Measurements from ENCODE around the gene FRS3. TPM values are rescaled to one million over a fixed set of nuclear protein-coding genes. Genes with fewer than 3 reads are reported as not detected.

Gene FRS3
- total RNA-seq, 1 experiment from 2014 or later = 9.5 TPM

DNA sequence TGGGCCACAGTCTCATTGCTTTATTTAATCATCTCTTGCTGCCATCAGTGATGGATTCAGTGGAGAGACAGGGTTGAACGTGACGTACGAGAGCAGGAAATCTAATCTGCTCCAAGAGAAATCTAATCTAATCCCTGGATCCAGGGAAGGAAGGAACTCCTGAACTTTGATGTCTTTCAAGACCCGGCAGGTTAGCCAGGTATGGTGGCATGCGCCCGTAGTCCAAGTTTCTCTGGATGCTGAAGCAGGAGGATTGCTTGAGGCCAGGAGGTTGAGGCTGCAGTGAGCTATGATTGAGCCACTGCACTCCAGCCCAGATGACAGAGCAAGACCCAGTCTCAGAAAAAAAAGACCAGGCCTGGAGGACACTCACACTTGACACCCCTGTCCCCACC lies 21.1 kb downstream of the FRS3 start:
- no peak overlapping the region for H2AFZ ChIP-seq (ENCODE audit: low read length)
- no peak overlapping the region for H3K4me3 ChIP-seq (ENCODE audit: low read length)
- peaks cover 11% of the 10 kb centered on the region for H3K4me1 ChIP-seq (ENCODE audit: low read length)
- no peaks in the 10 kb centered on the region for H3K9me2 ChIP-seq (replicated peaks; ENCODE audit: insufficient read depth, low read length)
- H3K36me3 ChIP-seq (ENCODE audit: insufficient read depth, low read length) = no peaks in the 10 kb centered on the region
- no peak for DNase-seq
- H4K20me1 ChIP-seq (ENCODE audit: insufficient read depth, low read depth, low read length) = no peaks in the 10 kb centered on the region
- H3K4me2 ChIP-seq (ENCODE audit: low read depth, low read length, poor library complexity, severe bottlenecking) = no peak overlapping the region
- H3K9ac ChIP-seq (ENCODE audit: low read length) = no peak overlapping the region
- H3K27me3 ChIP-seq (ENCODE audit: low read length) = no peaks in the 10 kb centered on the region
- H3K79me2 ChIP-seq (ENCODE audit: low read length) = no peaks in the 10 kb centered on the region
- H3K27ac ChIP-seq (ENCODE audit: low read length) = no peak overlapping the region
- no peaks in the 10 kb centered on the region for H3K9me3 ChIP-seq (ENCODE audit: low read length)

DNA sequence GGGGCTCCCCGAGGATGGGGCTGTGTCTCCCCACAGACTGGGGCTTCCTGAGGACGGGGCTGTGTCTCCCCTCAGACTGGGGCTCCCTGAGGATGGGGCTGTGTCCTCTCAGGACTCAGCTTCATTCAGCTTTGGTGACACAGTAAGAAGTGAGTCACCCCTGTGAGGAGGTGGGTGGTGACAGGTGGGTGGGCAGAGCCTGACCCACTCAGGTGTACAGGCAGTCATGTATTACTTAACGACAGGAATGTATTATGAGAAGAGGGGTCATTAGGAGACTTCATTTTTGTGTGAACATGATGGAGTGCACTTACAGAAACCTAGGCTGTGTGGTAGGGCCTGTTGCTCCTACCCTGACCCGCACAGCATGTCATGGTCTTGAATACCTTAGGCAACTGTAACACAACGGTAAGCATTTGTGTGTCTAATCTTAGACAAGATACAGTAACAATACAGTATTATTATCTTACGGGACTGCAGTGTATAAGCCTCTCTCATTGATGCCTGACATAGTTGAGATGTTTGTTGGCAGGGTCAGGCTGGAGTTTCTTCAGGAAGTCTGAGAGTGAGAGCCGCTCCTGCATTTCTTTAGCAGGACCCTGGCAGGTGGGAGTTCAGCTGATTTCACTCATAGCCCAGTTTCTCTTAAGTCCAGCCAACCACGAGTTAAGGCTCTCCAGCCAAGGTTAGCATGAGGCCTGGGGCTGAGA lies 21.6 kb downstream of the FRS3 start:
- Histone ChIP-seq H3K9me2 (replicated peaks; ENCODE audit: insufficient read depth, low read length) (no peaks in the 10 kb centered on the region), H4K20me1 (ENCODE audit: insufficient read depth, low read depth, low read length) (no peaks in the 10 kb centered on the region), H2AFZ (ENCODE audit: low read length) (no peak overlapping the region), H3K9ac (ENCODE audit: low read length) (no peak overlapping the region), H3K4me2 (ENCODE audit: low read depth, low read length, poor library complexity, severe bottlenecking) (no peak overlapping the region), H3K36me3 (ENCODE audit: insufficient read depth, low read length) (no peaks in the 10 kb centered on the region), H3K79me2 (ENCODE audit: low read length) (no peaks in the 10 kb centered on the region), H3K4me3 (ENCODE audit: low read length) (no peak overlapping the region), H3K4me1 (ENCODE audit: low read length) (peaks cover 8% of the 10 kb centered on the region), H3K9me3 (ENCODE audit: low read length) (no peaks in the 10 kb centered on the region), H3K27ac (ENCODE audit: low read length) (no peak overlapping the region), H3K27me3 (ENCODE audit: low read length) (no peaks in the 10 kb centered on the region)
- DNase-seq = no peak

DNA sequence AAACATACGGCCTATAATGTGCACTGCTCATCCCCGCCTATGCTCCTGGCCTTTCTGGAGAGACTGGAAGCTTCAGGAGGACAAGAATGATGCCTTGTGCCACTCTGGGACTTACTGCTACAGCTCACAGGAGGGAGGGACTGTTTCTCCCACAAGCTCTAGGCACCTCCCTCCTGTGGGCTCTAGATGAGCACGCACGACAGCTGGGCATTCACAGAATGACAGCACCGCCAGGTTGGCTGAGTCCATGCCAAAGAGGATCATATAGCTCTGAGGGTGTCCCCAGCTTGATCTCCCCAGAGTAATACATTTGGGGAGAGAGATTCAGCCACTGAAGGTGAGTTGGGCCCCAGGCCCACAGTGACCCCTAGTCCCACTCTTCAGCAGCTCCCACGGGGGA lies 22.4 kb downstream of the FRS3 start:
- peaks cover 8% of the 10 kb centered on the region for H3K4me1 ChIP-seq (ENCODE audit: low read length)
- no peak overlapping the region for H3K4me2 ChIP-seq (ENCODE audit: low read depth, low read length, poor library complexity, severe bottlenecking)
- H3K27ac ChIP-seq (ENCODE audit: low read length) = no peak overlapping the region
- H3K9ac ChIP-seq (ENCODE audit: low read length) = no peak overlapping the region
- H3K9me3 ChIP-seq (ENCODE audit: low read length) = no peaks in the 10 kb centered on the region
- H3K9me2 ChIP-seq (replicated peaks; ENCODE audit: insufficient read depth, low read length) = no peaks in the 10 kb centered on the region
- no peak overlapping the region for H2AFZ ChIP-seq (ENCODE audit: low read length)
- H3K27me3 ChIP-seq (ENCODE audit: low read length) = no peaks in the 10 kb centered on the region
- H3K79me2 ChIP-seq (ENCODE audit: low read length) = no peaks in the 10 kb centered on the region
- no peak for DNase-seq
- H3K36me3 ChIP-seq (ENCODE audit: insufficient read depth, low read length) = no peaks in the 10 kb centered on the region
- no peaks in the 10 kb centered on the region for H4K20me1 ChIP-seq (ENCODE audit: insufficient read depth, low read depth, low read length)
- H3K4me3 ChIP-seq (ENCODE audit: low read length) = no peak overlapping the region

DNA sequence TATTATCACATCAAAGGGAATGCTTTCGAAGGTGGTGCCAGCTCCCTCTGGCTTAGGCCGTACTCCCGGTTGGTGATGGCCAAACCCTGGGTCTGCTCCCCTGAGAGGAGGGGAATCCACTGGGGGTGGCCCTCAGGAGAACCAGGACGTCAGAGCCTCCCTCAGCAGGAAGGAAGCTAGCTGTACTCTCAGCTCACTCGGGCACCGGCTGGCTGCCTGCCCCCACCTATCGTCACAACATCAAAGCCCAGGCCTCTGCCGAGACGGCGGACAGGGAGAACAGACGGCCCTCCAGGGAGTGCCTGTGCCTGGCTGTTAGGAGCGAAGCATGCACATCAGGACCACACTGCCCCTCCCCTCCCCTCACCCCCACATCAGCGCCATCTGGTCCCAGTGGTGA lies 23.3 kb downstream of the FRS3 start:
- no peak overlapping the region for H2AFZ ChIP-seq (ENCODE audit: low read length)
- H3K27me3 ChIP-seq (ENCODE audit: low read length) = no peaks in the 10 kb centered on the region
- H3K9me2 ChIP-seq (replicated peaks; ENCODE audit: insufficient read depth, low read length) = no peaks in the 10 kb centered on the region
- H3K9me3 ChIP-seq (ENCODE audit: low read length) = no peaks in the 10 kb centered on the region
- no peak overlapping the region for H3K4me2 ChIP-seq (ENCODE audit: low read depth, low read length, poor library complexity, severe bottlenecking)
- H3K27ac ChIP-seq (ENCODE audit: low read length) = no peak overlapping the region
- H3K79me2 ChIP-seq (ENCODE audit: low read length) = no peaks in the 10 kb centered on the region
- no peak overlapping the region for H3K4me3 ChIP-seq (ENCODE audit: low read length)
- no peak overlapping the region for H3K9ac ChIP-seq (ENCODE audit: low read length)
- H3K36me3 ChIP-seq (ENCODE audit: insufficient read depth, low read length) = no peaks in the 10 kb centered on the region
- H4K20me1 ChIP-seq (ENCODE audit: insufficient read depth, low read depth, low read length) = no peaks in the 10 kb centered on the region
- H3K4me1 ChIP-seq (ENCODE audit: low read length) = peaks cover 8% of the 10 kb centered on the region
- DNase-seq = no peak

DNA sequence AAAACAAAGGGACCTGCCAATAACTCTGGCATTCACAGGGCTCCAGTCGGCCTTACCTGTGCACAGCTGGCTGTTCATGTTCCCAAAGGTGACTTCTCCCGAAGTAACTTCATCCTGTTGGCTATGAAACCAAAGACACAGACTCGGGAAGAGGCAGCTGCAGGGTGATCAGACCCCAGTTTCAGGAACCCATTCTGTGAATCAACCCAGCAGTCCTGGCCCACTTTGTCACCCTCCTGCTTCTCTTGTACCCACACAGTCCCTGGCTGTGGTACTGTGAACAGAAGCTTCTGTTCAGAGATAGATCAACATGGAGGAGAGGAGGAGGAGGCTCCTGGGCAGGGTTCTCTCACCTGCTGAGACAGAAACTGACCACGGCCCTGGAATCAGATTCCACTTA lies 23.8 kb downstream of the FRS3 start:
- Histone ChIP-seq H3K9ac (ENCODE audit: low read length) (no peak overlapping the region), H3K4me2 (ENCODE audit: low read depth, low read length, poor library complexity, severe bottlenecking) (no peak overlapping the region)

DNA sequence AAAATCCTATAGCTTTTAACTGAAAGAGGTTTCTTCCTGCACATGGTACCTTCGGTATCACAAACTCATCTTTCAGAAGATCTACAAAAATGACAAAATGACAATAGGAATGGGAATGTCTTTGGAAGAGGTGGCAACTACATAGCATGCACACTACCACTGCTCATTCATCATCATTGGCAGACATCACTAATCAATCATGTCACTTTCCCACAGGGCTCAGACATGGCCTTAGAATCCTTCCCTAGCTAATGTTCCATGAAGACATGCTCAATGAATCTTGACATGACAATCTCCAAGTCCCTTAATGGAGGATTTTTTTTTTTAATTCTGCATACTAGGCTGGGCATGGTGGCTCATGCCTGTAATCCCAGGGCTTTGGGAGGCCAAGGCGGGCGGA lies 29.3 kb downstream of the FRS3 start:
- Histone ChIP-seq H2AFZ (ENCODE audit: low read length) (no peak overlapping the region), H3K4me3 (ENCODE audit: low read length) (no peak overlapping the region), H3K4me2 (ENCODE audit: low read depth, low read length, poor library complexity, severe bottlenecking) (no peak overlapping the region)

More for the DNA sequence above, 23.8 kb downstream of the FRS3 start:
- H3K9me3 ChIP-seq (ENCODE audit: low read length) = no peaks in the 10 kb centered on the region
- no peaks in the 10 kb centered on the region for H3K27me3 ChIP-seq (ENCODE audit: low read length)
- no peaks in the 10 kb centered on the region for H3K9me2 ChIP-seq (replicated peaks; ENCODE audit: insufficient read depth, low read length)
- H3K36me3 ChIP-seq (ENCODE audit: insufficient read depth, low read length) = no peaks in the 10 kb centered on the region
- peaks cover 8% of the 10 kb centered on the region for H3K4me1 ChIP-seq (ENCODE audit: low read length)
- no peaks in the 10 kb centered on the region for H4K20me1 ChIP-seq (ENCODE audit: insufficient read depth, low read depth, low read length)
- DNase-seq = no peak
- H3K27ac ChIP-seq (ENCODE audit: low read length) = no peak overlapping the region
- no peak overlapping the region for H3K4me3 ChIP-seq (ENCODE audit: low read length)
- no peak overlapping the region for H2AFZ ChIP-seq (ENCODE audit: low read length)
- no peaks in the 10 kb centered on the region for H3K79me2 ChIP-seq (ENCODE audit: low read length)

DNA sequence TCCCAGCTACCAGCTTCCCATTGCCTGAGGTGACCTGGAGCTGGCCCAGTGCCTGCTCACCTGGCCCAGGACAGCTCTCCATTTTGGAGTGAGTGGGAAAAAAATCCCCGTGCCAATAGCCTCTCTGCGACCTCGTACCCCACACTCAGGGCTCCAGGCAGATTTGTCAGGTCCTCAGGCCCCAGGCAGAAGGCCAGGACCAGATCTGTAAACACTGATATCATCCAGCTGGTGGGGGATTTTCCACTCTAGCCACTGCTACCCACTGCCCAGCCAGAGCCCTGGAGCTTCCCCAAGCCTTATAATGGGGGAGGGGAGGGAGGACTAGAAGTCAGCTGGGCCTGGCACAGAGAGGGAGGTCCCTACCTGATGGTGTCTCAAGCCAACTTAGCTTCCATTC lies 31.2 kb downstream of the FRS3 start:
- no peak overlapping the region for H3K9ac ChIP-seq (ENCODE audit: low read length)
- no peak overlapping the region for H2AFZ ChIP-seq (ENCODE audit: low read length)

More for the DNA sequence above, 29.3 kb downstream of the FRS3 start:
- H3K27ac ChIP-seq (ENCODE audit: low read length) = no peak overlapping the region
- no peaks in the 10 kb centered on the region for H3K4me1 ChIP-seq (ENCODE audit: low read length)
- no peaks in the 10 kb centered on the region for H3K36me3 ChIP-seq (ENCODE audit: insufficient read depth, low read length)
- H3K27me3 ChIP-seq (ENCODE audit: low read length) = no peaks in the 10 kb centered on the region
- no peaks in the 10 kb centered on the region for H4K20me1 ChIP-seq (ENCODE audit: insufficient read depth, low read depth, low read length)
- H3K79me2 ChIP-seq (ENCODE audit: low read length) = no peaks in the 10 kb centered on the region
- H3K9ac ChIP-seq (ENCODE audit: low read length) = no peak overlapping the region
- DNase-seq = no peak
- no peaks in the 10 kb centered on the region for H3K9me2 ChIP-seq (replicated peaks; ENCODE audit: insufficient read depth, low read length)
- H3K9me3 ChIP-seq (ENCODE audit: low read length) = no peaks in the 10 kb centered on the region

DNA sequence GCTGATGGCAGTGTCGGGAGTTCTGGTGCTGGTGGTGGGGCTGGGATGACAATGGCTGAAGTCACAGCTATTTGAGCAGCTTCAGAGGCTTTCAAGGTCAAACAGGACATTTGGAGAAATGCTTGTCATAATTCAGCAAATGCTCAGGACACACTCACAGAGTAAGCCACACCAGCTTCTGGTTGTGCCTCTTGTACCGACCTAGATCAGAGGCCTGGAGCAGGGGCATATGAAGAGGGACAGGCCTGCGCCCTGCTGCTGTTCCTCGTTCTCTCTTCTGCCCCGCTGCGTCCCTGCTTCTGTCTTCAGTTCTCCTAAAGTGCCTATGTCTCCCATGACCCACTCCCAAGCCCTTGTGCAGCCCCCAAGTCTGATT lies 31.6 kb downstream of the FRS3 start:
- no peaks in the 10 kb centered on the region for H3K79me2 ChIP-seq (ENCODE audit: low read length)
- H3K4me2 ChIP-seq (ENCODE audit: low read depth, low read length, poor library complexity, severe bottlenecking) = no peak overlapping the region
- H3K9me3 ChIP-seq (ENCODE audit: low read length) = no peaks in the 10 kb centered on the region
- no peaks in the 10 kb centered on the region for H3K9me2 ChIP-seq (replicated peaks; ENCODE audit: insufficient read depth, low read length)
- H3K4me3 ChIP-seq (ENCODE audit: low read length) = no peak overlapping the region
- H3K9ac ChIP-seq (ENCODE audit: low read length) = no peak overlapping the region
- no peak overlapping the region for H3K27ac ChIP-seq (ENCODE audit: low read length)
- DNase-seq = no peak
- H4K20me1 ChIP-seq (ENCODE audit: insufficient read depth, low read depth, low read length) = no peaks in the 10 kb centered on the region
- H3K4me1 ChIP-seq (ENCODE audit: low read length) = no peaks in the 10 kb centered on the region
- H3K36me3 ChIP-seq (ENCODE audit: insufficient read depth, low read length) = no peaks in the 10 kb centered on the region
- H3K27me3 ChIP-seq (ENCODE audit: low read length) = no peaks in the 10 kb centered on the region
- H2AFZ ChIP-seq (ENCODE audit: low read length) = no peak overlapping the region

More for the DNA sequence above, 31.2 kb downstream of the FRS3 start:
- Histone ChIP-seq H3K79me2 (ENCODE audit: low read length) (no peaks in the 10 kb centered on the region), H4K20me1 (ENCODE audit: insufficient read depth, low read depth, low read length) (no peaks in the 10 kb centered on the region), H3K4me3 (ENCODE audit: low read length) (no peak overlapping the region), H3K9me3 (ENCODE audit: low read length) (no peaks in the 10 kb centered on the region), H3K27me3 (ENCODE audit: low read length) (no peaks in the 10 kb centered on the region), H3K4me2 (ENCODE audit: low read depth, low read length, poor library complexity, severe bottlenecking) (no peak overlapping the region), H3K9me2 (replicated peaks; ENCODE audit: insufficient read depth, low read length) (no peaks in the 10 kb centered on the region), H3K27ac (ENCODE audit: low read length) (no peak overlapping the region), H3K36me3 (ENCODE audit: insufficient read depth, low read length) (no peaks in the 10 kb centered on the region), H3K4me1 (ENCODE audit: low read length) (no peaks in the 10 kb centered on the region)
- DNase-seq = no peak

Measured in Karpas-422 (cell line).